ENCODE measurements around the gene ATOH8.

ATOH8 gene

GRCh38 chr2:85756822-85757435 lies 3.1 kb downstream of the ATOH8 start:
- no peak for DNase-seq

GRCh38 chr2:85757860-85758259 lies 4.1 kb downstream of the ATOH8 start:
- DNase-seq, result no peak

DNA sequence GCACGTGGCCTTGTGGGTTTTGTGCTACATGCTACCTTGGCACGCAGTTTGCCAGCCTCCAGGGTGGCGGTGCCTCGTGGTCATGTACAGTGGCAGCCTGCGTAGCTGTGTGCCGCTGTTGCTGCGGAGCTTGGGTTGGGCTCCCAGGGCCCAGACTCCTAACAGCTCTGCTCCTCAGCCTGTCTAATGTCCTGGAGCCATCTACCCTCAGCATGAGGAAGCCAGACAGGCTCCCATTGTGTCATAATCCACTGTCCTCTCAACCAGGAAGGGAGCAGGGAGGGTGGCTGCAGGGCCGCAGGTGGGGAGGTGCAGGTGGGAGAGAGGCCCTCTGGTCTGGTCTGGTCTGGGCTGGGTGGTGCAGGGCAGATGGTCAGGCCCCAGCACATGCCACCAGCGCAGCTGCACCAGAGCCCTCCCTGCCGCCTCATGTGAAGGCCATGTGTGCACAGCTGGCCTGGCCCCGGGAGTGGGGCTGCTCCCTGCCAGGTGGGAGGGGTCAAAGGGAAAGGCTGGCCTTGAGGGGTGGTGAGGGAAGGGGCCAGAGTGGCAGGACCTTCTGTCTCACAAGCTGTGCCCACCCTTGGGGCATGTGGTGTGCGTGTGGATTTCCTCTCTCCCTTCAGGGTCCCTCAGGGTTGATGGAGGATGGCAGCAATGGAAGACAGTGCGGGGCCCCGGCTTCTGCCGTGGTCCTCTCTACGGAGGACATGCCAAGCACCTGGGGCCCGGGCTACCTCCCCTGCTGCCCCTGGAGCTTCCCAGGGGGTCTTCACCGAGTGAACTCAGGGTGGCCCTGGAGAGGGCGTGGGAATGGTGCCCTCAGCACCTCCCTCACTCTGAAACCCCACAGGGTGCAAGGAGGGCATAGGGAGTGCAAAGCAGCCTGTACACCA lies 4.8 kb downstream of the ATOH8 start:
- DNase-seq, result peak; percentile 72

- no peak for DNase-seq
Measured at GRCh38 chr2:85759257-85759613, 5.4 kb downstream of the ATOH8 start.

DNA sequence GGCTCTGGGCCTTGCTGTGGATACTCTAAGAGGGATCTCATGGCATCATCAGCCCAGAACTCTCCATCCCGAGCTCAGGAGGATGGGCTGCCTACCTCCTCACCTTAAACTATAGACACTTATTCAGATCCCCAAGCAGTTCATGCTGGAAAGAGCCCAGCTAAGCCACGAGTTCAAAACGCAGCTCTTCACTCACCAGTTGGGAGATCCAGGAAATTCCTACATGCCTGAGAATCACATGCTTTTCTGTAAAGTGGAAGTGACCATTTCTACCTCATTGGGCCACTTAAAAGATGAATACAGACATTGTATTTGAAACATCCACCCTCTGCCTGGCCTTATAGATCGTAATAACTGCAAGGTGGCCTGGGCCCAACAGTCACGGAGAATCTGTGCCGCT lies 6.6 kb downstream of the ATOH8 start:
- no peak for DNase-seq

DNA sequence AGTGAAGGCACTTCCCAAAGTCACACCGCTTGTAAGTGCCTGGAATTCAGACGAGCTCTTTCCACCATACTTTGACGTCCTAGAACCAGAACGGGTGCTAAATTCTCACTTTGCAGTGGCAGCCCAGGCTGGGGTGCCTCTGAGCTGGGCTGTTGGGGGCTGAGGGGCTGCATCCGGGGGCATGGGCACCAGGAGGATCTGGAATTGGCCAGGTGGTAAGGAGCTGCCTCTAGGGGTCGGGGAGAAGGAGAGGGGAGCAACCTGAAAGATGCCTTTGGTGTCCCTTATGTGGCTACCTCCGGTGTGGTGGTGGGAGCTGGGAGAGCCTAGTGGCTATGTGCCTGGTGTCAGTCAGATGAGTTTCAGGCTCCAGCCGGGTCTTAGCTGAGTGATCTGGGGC lies 7.1 kb downstream of the ATOH8 start:
- DNase-seq, result no peak

GRCh38 chr2:85761512-85761944 lies 7.7 kb downstream of the ATOH8 start:
- no peak for DNase-seq

GRCh38 chr2:85761946-85762345 lies 8.2 kb downstream of the ATOH8 start:
- DNase-seq, result no peak

DNA sequence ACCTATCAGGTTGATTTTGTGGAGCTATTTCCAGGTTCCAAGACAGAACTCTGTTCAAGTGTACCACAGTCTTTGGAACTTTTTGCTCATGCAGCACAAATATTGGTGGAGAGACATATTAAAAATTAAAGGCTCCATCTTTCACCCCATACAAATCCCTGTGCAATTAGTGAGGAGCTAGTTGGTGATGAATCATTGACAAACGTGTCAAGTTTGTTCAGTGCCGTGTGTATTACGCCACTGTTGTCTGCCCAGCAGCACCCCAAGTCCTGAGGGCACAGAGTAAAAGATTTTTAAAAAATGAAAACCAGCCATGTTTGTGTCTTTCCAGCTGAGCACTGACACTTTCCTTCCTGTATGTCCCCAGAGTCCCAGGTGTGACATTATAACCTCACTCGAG lies 9.3 kb downstream of the ATOH8 start:
- DNase-seq, result no peak

- DNase-seq, result no peak
Measured at GRCh38 chr2:85763831-85764230, 10.0 kb downstream of the ATOH8 start.

- DNase-seq, result no peak
Measured at GRCh38 chr2:85765081-85765731, 11.4 kb downstream of the ATOH8 start.

GRCh38 chr2:85766229-85766628 lies 12.4 kb downstream of the ATOH8 start:
- no peak for DNase-seq

- DNase-seq, result no peak
Measured at GRCh38 chr2:85767803-85768665, 14.2 kb downstream of the ATOH8 start.

DNA sequence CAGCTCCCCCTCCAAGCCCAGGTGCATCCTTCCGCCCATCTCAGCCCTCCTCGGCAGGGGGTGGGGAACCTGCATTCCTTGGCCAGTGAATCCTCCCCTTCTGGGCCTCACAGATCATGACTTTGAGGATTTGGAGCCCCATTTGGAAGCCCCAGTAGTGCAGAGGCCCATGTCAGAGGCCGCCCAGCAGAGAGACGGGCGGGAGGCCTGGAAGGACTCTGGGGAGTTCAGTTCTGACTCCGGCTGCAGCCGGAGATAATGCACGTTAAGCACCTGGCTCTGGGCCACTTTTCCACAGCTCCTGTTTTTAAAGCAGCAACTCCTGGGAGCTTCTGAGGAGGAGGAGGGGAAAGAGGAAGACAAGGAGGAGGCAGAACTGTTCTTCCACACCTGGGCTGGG lies 14.9 kb downstream of the ATOH8 start:
- peak; percentile 75 for DNase-seq

DNA sequence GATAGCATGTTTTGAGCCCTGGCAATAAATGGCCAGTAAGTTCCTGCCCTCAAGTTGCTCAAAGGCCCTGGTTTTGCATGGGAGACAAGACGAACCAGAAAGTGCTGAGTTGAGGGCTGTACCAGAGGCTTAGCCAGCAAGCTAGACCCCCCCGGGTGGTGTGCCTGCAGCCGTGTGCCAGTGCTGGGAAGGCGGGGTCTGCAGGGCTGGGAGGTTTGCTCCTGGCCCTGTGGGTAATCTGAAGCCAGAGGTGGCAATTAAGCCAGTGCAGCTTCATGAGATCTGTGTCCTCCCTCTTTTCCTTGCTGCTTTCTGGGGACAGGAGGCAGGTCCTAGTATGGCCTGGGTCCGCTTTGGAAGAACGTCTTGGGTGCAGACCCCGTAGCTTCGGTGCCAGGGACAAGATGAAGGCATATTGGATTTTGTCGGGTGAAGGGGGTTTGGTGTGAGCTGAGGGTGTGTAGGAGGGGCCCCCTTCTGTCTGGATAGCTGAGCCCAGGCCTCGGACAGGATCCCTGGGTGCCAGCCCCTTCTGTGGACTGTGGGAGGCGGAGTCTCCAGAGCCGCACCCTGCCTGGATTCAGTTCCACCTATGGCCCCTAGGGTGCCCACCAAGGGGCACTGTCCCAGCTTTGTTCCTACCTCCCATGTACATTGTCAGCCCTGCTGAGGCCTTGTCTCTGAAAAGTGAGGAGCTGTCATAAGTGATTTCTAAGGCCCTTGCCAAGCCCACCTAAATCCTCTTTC lies 15.6 kb downstream of the ATOH8 start:
- no peak for DNase-seq

GRCh38 chr2:85769983-85770362 lies 16.2 kb downstream of the ATOH8 start:
- no peak for DNase-seq

- DNase-seq, result no peak
Measured at GRCh38 chr2:85770369-85770768, 16.6 kb downstream of the ATOH8 start.

DNA sequence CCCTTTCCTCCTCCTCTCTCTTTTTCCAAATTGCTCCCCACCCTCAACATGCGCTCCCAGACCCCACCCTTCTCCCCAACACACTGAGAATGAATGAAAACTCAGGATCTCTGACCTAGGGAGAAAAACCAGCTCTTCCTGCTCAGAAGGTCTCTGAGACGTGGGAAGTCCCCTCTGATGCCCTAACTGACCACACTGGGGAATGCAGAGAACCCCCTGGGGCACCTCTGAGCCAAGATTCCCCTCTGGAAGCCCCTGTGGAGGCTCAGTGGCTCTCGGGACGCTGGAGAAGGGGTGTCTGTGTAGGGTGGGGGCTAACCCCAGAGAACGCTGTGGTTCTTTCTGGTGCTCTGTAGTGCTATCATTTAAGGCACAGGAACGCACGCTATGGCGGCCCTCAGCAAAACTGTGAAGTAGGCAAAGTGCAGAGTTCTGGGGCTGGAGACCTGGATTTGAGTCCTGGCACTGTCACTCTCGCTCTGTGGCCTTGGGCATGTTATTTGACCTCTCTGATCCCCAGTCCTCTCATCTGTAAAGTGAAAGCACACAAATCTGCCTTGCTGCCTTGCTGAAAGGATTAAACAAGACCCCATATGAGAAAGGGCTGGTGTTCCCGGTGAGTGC lies 17.1 kb downstream of the ATOH8 start:
- no peak for DNase-seq

DNA sequence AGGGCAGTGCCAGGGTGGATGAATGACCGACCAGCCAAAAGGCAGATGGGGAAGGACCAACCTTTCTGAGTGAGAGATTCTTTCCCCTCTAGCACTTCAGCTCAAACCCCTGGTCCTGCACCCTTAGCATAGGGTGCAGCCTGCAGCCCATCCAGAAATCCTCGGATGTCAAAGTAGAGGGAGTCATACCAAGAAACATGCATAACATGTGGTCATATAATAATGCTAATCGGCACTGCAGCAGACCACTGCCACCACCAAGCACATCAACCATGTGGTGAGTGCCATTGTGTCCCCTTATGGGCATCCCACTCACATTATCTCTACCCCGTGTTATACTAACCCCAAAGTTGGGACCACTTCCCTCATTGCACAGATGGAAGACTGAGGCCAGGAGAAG lies 17.7 kb downstream of the ATOH8 start:
- no peak for DNase-seq

- DNase-seq, result peak; percentile 100
Measured at GRCh38 chr2:85772019-85772745, 18.4 kb downstream of the ATOH8 start.

DNA sequence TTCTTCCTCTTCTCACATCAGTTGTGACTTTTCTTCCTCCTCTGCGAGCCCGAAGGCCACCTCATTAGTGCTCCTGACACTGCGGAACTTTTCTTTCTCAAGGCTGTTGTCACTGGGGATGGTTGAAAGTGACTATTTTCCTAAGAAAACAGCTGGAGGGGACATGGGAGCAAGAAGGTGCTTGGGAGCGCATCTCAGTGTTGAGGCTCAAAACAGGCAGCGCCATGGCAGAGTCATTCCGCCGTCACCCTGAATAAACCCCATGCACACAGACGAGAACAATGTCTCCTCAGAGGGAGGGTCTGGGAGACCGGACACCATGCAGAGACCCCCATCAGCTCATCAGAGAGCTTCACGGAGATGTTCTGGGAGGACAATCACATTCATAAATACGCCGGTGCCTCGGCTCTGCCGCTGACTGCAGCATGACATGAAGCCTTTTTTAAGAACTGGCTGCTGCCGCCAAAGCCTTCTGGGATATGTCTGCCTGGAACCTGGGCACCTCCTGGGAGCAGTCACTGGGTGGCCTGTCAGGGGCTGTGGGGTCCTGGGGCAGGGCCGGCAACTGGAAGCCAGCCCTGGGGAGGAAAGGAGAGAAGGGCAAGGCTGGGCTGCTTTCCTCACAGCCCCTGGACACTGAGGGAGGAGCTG lies 19.2 kb downstream of the ATOH8 start:
- no peak for DNase-seq
